Stimulated activated CD4-positive, alpha-beta T cell treated with anti-CD3 and anti-CD28 coated beads, Interleukin-1b, Interleukin-23, amount 100 ng/mL, for 4 hours (primary cell): Measurements from ENCODE around the gene HAPSTR1.
"Not testable (repeated sequence)": the region's sequence is repeated elsewhere in the genome, so short reads cannot be mapped to it uniquely, and the experiment has no call there.

Source experiments
- DNase-seq, 2 donors: peaks; one replicate each; pipeline ENCODE4 v3.0.0-alpha.2; 2020; ENCODE audit warnings: low read depth in 2 of 2

HAPSTR1 gene, protein sequence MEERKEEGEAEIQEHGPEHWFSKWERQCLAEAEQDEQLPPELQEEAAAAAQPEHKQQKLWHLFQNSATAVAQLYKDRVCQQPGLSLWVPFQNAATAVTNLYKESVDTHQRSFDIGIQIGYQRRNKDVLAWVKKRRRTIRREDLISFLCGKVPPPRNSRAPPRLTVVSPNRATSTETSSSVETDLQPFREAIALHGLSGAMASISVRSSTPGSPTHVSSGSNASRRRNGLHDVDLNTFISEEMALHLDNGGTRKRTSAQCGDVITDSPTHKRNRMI

GRCh38 chr16:9090960-9091866, at the start of gene HAPSTR1:
TSS of gene HAPSTR1 (plus strand) at chr16:9091644. CDS start at chr16:9092045, 401 bp downstream.
- DNase-seq: peak; percentile 96 to 98

GRCh38 chr16:9042533-9042932, 48.9 kb upstream of the HAPSTR1 start:
- DNase-seq: no peak

DNA sequence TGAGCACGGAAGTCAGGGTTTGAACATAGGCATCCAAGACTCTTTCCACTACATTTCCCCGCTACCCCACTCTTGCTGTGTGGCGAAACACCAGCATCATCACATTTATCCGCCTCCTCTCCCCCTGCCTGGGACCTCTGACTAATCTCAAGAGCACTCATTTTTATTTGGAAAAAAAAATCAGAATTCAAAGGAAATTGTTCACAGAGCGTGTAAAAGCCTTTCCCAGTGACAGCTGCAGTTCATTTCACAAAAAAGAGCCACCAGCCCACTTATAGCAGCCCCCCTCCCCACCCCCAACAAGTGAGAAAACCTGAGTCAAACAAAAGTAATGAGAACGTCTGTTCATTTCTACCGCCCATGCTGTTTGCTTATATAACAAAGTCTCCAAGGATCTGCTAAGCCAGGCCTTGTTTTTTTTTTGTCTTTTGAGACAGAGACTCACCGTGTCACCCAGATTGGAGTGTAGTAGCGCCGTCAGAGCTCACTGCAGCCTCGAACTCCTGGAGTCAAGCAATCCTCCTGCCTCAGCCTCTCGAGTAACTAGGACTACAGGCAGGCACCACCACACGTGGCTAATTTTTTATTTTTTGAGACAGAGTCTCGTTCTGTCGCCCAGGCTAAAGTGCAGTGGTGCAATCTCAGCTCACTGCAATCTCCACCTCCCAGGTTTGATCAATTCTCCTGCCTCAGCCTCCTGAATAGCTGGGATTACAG, 48.3 kb upstream of the HAPSTR1 start:
- no peak for DNase-seq

GRCh38 chr16:9045562-9045961, 45.9 kb upstream of the HAPSTR1 start:
- DNase-seq: not testable (repeated sequence)

DNA sequence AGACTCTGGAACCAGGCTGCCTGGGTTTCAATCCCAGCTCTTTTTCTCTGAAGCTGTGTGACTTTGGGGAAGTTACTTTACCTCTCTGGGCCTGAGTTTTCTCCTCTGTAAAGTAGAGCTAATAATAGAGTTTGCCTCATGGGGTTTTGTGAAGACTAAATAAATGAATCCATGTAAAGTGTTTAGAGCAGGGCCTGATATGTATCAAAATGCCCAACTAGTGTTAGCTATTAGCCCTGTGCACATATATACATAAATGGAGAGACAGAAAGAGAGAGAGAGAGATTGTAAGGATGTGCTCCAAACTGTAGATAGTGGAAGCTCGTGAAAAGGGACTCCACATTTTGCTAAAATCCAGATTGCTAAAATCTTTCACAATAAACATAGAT, 44.8 kb upstream of the HAPSTR1 start:
- DNase-seq: no peak

DNA sequence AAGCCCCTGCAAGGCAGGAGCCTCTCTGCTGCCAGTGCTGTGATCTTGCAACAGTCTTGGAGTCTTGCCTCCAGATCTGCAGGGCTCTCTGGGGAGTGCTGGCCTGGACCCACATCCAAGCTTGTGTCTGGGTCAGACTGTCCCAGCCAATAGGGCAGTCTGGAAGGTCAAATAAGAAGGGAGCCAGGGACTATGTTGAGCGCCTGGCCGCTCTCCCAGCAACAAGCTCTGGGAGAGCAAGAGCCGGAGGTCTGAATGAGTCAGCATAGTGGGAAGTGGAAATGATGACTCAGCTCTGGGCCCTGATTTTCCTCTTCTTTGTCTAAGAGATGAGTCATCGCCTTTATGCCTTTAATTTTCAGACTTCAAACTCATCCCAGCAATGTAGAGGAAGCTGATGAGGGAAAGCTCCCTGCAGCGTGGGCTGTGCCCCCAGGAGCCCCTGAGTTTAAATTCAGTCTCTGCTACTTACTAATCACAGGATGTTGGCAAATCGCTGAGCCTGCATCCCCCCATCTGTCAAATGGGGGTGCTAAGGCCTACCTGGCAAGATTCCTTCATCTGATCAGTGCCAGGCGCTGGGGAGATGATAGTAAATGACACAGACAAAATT, 43.6 kb upstream of the HAPSTR1 start:
- peak; percentile 18 to 52 for DNase-seq

DNA sequence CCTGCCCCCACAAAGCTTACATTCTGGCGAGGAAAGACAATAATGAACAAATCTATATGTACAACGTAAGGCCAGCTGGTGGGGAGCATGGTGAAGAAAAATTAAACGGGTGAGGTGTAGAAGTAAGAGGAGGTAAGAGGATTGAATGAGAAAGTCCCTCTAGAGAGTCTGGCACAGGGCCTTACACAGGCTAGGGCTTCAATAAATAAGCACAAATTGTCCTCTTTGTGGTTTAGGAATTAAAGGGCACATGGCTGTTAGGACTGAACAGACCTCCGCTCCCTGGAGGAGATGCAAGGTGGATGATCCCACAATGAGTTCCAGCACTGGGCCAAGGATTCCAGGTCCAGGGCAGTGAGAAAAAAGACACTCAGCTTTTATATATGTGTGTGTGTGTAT, 43.1 kb upstream of the HAPSTR1 start:
- no peak for DNase-seq

DNA sequence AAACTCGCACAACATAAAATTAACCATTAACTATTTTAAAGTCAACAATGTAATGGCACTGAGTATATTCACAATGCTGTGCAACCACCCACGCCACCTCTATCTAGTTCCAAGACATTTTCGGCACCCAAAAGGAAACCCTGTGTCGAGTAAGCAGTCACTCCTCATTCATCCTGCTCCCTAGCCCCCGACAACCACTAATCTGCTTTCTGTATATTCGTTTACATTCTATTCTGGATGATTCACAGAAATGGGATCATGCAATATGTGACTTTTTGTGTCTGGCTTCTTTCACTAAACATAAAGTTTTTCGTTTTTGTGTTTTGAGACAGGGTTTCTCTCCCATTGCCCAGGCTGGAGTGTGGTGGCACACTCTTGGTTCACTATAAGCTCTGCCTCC, 42.2 kb upstream of the HAPSTR1 start:
- DNase-seq: no peak

- DNase-seq: no peak
These were observed 41.2 kb upstream of the HAPSTR1 start for GRCh38 chr16:9050102-9050830.

GRCh38 chr16:9053006-9053601, 38.3 kb upstream of the HAPSTR1 start:
- DNase-seq: no peak

GRCh38 chr16:9054460-9054859, 37.0 kb upstream of the HAPSTR1 start:
- DNase-seq: no peak

GRCh38 chr16:9055115-9055514, 36.3 kb upstream of the HAPSTR1 start:
- no peak for DNase-seq

DNA sequence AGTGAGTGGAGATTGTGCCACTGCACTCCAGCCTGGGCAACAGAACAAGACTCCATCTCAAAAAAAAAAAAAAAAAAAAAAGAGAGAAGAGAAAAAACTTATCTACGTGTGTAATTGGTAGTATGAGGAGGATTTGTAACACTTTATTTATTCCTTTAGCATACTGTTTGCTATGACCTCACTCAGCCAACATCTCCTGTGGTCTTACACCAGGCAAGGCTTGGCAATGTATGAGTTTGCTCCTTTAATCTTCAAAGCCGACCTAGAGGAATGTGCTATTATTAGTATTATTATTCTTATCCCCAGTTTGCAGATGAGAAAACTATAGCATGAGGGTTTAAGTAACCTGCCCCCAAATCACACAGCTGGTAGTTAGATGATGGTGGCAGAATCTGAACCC, 35.8 kb upstream of the HAPSTR1 start:
- DNase-seq: no peak

DNA sequence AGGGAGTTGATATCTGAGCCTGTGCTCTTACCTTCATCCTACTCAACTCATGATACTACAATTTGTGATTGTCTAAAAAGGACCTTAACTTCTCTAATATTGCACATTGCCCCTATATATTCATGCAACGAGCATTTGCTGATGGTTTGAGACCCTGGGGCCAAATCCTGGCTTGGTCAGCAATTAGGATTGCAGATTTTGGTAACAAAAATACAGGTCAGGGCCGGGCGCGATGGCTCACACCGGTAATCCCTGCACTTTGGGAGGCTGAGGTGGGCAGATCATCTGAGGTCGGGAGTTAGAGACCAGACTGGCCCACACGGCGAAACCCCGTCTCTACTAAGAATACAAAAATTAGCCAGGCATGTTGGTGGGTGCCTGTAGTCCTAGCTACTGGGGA, 35.4 kb upstream of the HAPSTR1 start:
- no peak for DNase-seq

DNA sequence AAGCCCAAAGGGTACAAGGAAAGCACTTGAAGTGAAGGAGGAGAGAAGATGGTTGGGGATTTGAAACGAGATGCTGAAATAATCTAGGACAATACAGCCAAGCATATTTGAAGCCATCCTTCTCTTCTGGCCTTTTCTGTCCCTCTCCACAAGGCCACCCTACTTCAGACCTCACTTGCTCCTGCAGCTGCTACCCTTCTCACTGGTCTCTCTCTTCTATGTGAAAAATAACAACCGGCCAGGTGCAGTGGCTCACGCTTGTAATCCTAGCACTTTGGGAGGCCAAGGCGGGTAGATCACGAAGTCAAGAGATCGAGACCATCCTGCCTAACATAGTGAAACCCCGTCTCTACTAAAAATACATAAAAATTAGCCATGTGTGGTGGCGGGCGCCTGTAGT, 33.2 kb upstream of the HAPSTR1 start:
- DNase-seq: no peak

DNA sequence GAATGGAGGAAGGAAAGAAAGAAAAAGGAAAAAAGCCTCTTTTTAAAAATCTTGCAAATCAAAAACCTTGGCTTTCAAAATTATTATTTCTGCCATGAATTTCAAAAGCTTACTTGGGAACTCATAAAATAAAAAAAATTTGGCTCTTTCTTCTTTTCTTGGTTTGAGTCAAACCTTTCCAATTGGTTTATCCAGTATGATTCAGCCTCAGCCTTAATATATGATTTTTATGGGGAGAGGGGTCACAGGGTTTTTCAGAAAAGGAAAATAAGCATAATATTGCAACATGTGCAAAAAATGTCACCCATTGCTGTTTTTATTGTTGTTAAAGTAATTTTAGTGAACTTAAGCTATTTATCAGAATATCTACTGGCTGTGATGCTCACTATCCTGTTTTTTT, 31.2 kb upstream of the HAPSTR1 start:
- DNase-seq: no peak

- DNase-seq: no peak
These were observed 30.1 kb upstream of the HAPSTR1 start for GRCh38 chr16:9061358-9061813.

DNA sequence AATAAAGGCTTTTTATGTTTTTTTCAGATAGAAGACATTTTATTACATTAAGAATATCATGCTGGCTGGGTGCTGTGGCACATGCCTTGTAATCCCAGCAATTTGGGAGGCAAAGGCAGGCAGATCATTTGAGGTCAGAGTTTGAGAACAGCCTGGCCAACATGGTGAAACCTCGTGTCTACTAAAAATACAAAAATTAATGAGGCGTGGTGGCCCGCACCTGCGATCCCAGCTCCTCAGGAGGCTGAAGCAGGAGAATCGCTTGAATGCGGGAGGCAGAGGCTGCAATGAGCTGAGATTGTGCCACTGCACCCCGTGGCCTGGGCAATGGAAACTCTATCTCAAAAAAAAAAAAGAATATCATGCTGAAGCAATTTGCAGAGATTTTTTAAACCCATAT, 29.1 kb upstream of the HAPSTR1 start:
- no peak for DNase-seq

DNA sequence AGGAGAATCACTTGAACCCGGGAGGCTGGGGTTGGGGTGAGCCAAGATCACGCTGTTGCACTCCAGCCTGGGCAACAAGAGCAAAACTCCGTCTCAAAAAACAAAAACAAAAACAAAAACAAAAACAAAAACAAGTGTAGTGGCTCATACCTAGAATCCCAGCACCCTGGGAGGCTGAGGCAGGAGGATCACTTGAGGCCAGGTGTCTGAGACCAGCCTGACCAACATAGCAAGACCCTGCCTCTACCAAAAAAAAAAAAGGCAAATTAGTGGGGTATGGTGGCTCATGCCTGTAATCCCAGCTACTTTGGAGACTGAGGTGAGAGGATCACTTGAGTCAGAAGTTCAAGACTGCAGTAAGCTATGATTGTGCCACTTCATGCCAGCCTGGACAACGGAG, 26.4 kb upstream of the HAPSTR1 start:
- DNase-seq: no peak

- no peak for DNase-seq
These were observed 22.6 kb upstream of the HAPSTR1 start for GRCh38 chr16:9068886-9069285.

DNA sequence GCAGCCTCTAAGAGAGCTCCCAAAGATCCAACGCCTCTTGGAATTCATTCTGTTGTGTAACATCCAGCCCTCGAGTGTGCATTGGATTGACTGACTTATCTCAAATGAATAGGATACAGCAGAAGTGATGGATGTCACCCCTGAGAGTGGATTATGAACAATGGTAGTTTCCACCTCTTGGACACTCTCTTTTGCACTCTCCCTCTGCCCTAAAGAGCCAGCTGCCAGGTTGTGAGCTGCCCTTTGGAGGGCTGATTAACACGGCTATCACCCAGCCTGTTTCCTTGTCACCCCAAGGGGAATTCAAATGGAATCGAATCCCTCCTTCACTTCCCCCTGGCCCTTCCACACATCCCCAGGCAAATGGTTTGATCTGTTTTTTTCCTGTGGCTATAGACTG, 21.2 kb upstream of the HAPSTR1 start:
- DNase-seq: no peak
